Measurements from ENCODE around the gene HARS1. TPM values are rescaled to one million over a fixed set of nuclear protein-coding genes. Genes with fewer than 3 reads are reported as not detected.
"Not testable (repeated sequence)": the region's sequence is repeated elsewhere in the genome, so short reads cannot be mapped to it uniquely, and the experiment has no call there.

HARS1 gene
- total and polyA plus RNA-seq, 10 donors, result 38.4 to 53.9 (median 46.1) TPM

- H3K27me3 ChIP-seq (replicated peaks in 1 of 7), result peaks cover 0 to 9% (median 0%) of the 10 kb centered on the region in 7 donors
- H3K36me3 ChIP-seq, result no peaks in the 10 kb centered on the region
- 81 to 95% (median 90%) methylated on average over 6 of the region's 6 CpGs for WGBS, 5 donors
- DNase-seq, result no peak
- peaks cover 0 to 14% (median 7%) of the 10 kb centered on the region in 8 donors for H3K9me3 ChIP-seq
- TF ChIP-seq CTCF (IDR thresholded peaks at IDR 0.05 in 8 of 11, conservative IDR thresholded peaks at IDR 0.05 in 3 of 11) (no peak), POLR2A (IDR thresholded peaks at IDR 0.05) (no peak), POLR2AphosphoS5 (IDR thresholded peaks at IDR 0.05) (no peak)
- intact Hi-C loops (cut with DNase I; ENCODE audit: low total_unique reads), result loop anchor here (5.0 kb wide), 1 partner anchor 41 kb away; no protein-coding TSS in a partner anchor
- no peak overlapping the region for H3K27ac ChIP-seq
- no peak overlapping the region for H3K4me3 ChIP-seq
- H3K4me1 ChIP-seq, result peaks cover 0 to 35% (median 13%) of the 10 kb centered on the region in 6 donors
These were observed 63.2 kb downstream of the HARS1 start for GRCh38 chr5:140627972-140628371.

- not testable (repeated sequence) for H3K27me3 ChIP-seq (replicated peaks in 1 of 7); H3K36me3 ChIP-seq; DNase-seq; H3K4me3 ChIP-seq; H3K27ac ChIP-seq
- H3K9me3 ChIP-seq, result peaks cover 0 to 14% (median 7%) of the 10 kb centered on the region in 8 donors
- H3K4me1 ChIP-seq, result peaks cover 0 to 19% (median 0%) of the 10 kb centered on the region in 6 donors
- 90 to 95% (median 91%) methylated on average over 10 of the region's 10 CpGs for WGBS, 5 donors
- intact Hi-C loops (cut with DNase I; ENCODE audit: low total_unique reads), result loop anchor here (5.0 kb wide), 1 partner anchor 38 kb away; no protein-coding TSS in a partner anchor
These were observed 66.3 kb downstream of the HARS1 start for GRCh38 chr5:140624886-140625285.

Small RNAs within 50 kb of the gene (microRNA-seq; reads per million reads assigned to microRNA genes)
- gene MIR3655, result 1.4 to 3.5 (median 2.3) reads per million in 3 donors

Small RNAs within 50 kb of the gene (small RNA-seq; reads per million reads assigned to genes)
- gene VTRNA1-1, result 84.8 to 205 (median 157) reads per million in 4 donors
- gene VTRNA1-2, result 0.83 to 1.8 (median 1.3) reads per million in 4 donors
- gene VTRNA1-3, result 0 to 0.35 (median 0.15) reads per million in 4 donors

Other genes starting within 250 kb of the HARS1 start
- 10 to 100 TPM; 11.5 to 24.5 (median 16.2) TPM for gene EIF4EBP3, start 143.7 kb downstream of the HARS1 start, total RNA-seq
- 10 to 100 TPM; 60.9 to 75.6 (median 61.6) TPM for gene EIF4EBP3, start 143.7 kb downstream of the HARS1 start, polyA plus RNA-seq
- 10 to 100 TPM; 22.9 to 33.5 (median 25.4) TPM for gene SRA1, start 133.9 kb downstream of the HARS1 start, total RNA-seq
- gene SRA1, start 133.9 kb downstream of the HARS1 start, polyA plus RNA-seq, result 10 to 100 TPM; 32.6 to 42.1 (median 36.6) TPM
- 10 to 100 TPM; 31.9 to 57.8 (median 42.2) TPM for gene APBB3, start 126.8 kb downstream of the HARS1 start, total RNA-seq
- gene APBB3, start 126.8 kb downstream of the HARS1 start, polyA plus RNA-seq, result 10 to 100 TPM; 26.0 to 43.4 (median 41.0) TPM
- gene SLC35A4, start 126.5 kb downstream of the HARS1 start, total RNA-seq, result 10 to 100 TPM; 44.1 to 64.0 (median 58.7) TPM
- gene SLC35A4, start 126.5 kb downstream of the HARS1 start, polyA plus RNA-seq, result 10 to 100 TPM; 23.3 to 40.8 (median 27.7) TPM
- 100 to 1,000 TPM in 4 of 7 donors, 10 to 100 TPM in 3; 80.2 to 209 (median 101) TPM for gene CD14, start 58.2 kb downstream of the HARS1 start, total RNA-seq
- 10 to 100 TPM; 40.2 to 60.9 (median 48.9) TPM for gene CD14, start 58.2 kb downstream of the HARS1 start, polyA plus RNA-seq
- gene TMCO6, start 51.9 kb downstream of the HARS1 start, total RNA-seq, result 10 to 100 TPM; 18.3 to 55.2 (median 24.5) TPM
- 10 to 100 TPM; 12.0 to 21.0 (median 18.2) TPM for gene TMCO6, start 51.9 kb downstream of the HARS1 start, polyA plus RNA-seq
- gene NDUFA2, start 43.7 kb downstream of the HARS1 start, total RNA-seq, result 10 to 100 TPM; 35.1 to 61.4 (median 46.9) TPM
- gene NDUFA2, start 43.7 kb downstream of the HARS1 start, polyA plus RNA-seq, result 100 to 1,000 TPM; 211 to 237 (median 216) TPM
- gene IK, start 43.5 kb downstream of the HARS1 start, total RNA-seq, result 100 to 1,000 TPM in 2 of 7 donors, 10 to 100 TPM in 5; 77.2 to 139 (median 90.4) TPM
- 10 to 100 TPM; 61.1 to 68.0 (median 64.4) TPM for gene IK, start 43.5 kb downstream of the HARS1 start, polyA plus RNA-seq
- gene WDR55, start 26.5 kb downstream of the HARS1 start, total RNA-seq, result 10 to 100 TPM; 23.0 to 30.8 (median 25.7) TPM
- gene WDR55, start 26.5 kb downstream of the HARS1 start, polyA plus RNA-seq, result 10 to 100 TPM; 14.2 to 25.6 (median 21.6) TPM
- 1 to 10 TPM; 1.2 to 2.8 (median 1.8) TPM for gene DND1, start 17.8 kb downstream of the HARS1 start, total RNA-seq
- gene DND1, start 17.8 kb downstream of the HARS1 start, polyA plus RNA-seq, result 1 to 10 TPM; 2.2 to 4.7 (median 3.8) TPM
- 10 to 100 TPM; 30.2 to 40.8 (median 37.2) TPM for gene HARS2, start 85 bp upstream of the HARS1 start, total RNA-seq
- 10 to 100 TPM; 16.5 to 26.1 (median 24.1) TPM for gene HARS2, start 85 bp upstream of the HARS1 start, polyA plus RNA-seq
- 10 to 100 TPM; 34.4 to 52.3 (median 43.1) TPM for gene ZMAT2, start 9.1 kb upstream of the HARS1 start, total RNA-seq
- gene ZMAT2, start 9.1 kb upstream of the HARS1 start, polyA plus RNA-seq, result 10 to 100 TPM; 44.1 to 80.3 (median 57.8) TPM
- not detected for gene PCDHA1, start 94.8 kb upstream of the HARS1 start, total RNA-seq
- gene PCDHA1, start 94.8 kb upstream of the HARS1 start, polyA plus RNA-seq, result under 1 TPM in 1 of 3 donors, not detected in 2; 0.05 TPM
- under 1 TPM in 1 of 7 donors, not detected in 6; 0.09 TPM for gene PCDHA2, start 103.5 kb upstream of the HARS1 start, total RNA-seq
- gene PCDHA2, start 103.5 kb upstream of the HARS1 start, polyA plus RNA-seq, result under 1 TPM in 1 of 3 donors, not detected in 2; 0.03 TPM
- gene PCDHA3, start 109.7 kb upstream of the HARS1 start, total RNA-seq, result 1 to 10 TPM in 1 of 7 donors, under 1 TPM in 5, not detected in 1; 0.07 to 2.3 (median 0.61) TPM
- gene PCDHA3, start 109.7 kb upstream of the HARS1 start, polyA plus RNA-seq, result under 1 TPM in 2 of 3 donors, not detected in 1; 0.03 to 0.08 TPM
- 1 to 10 TPM in 1 of 7 donors, under 1 TPM in 6; 0.13 to 1.2 (median 0.51) TPM for gene PCDHA4, start 115.7 kb upstream of the HARS1 start, total RNA-seq
- under 1 TPM in 1 of 3 donors, not detected in 2; 0.23 TPM for gene PCDHA4, start 115.7 kb upstream of the HARS1 start, polyA plus RNA-seq
- gene PCDHA5, start 130.2 kb upstream of the HARS1 start, total RNA-seq, result under 1 TPM in 6 of 7 donors, not detected in 1; 0.09 to 0.46 (median 0.13) TPM
- gene PCDHA5, start 130.2 kb upstream of the HARS1 start, polyA plus RNA-seq, result under 1 TPM in 1 of 3 donors, not detected in 2; 0.03 TPM
- gene PCDHA6, start 136.6 kb upstream of the HARS1 start, total RNA-seq, result under 1 TPM in 5 of 7 donors, not detected in 2; 0.14 to 0.85 (median 0.34) TPM
- under 1 TPM; 0.02 to 0.06 (median 0.04) TPM for gene PCDHA6, start 136.6 kb upstream of the HARS1 start, polyA plus RNA-seq
- under 1 TPM in 5 of 7 donors, not detected in 2; 0.14 to 0.72 (median 0.43) TPM for gene PCDHA7, start 142.9 kb upstream of the HARS1 start, total RNA-seq
- gene PCDHA7, start 142.9 kb upstream of the HARS1 start, polyA plus RNA-seq, result under 1 TPM; 0.03 to 0.41 (median 0.11) TPM
- under 1 TPM in 5 of 7 donors, not detected in 2; 0.11 to 0.52 (median 0.25) TPM for gene PCDHA8, start 149.8 kb upstream of the HARS1 start, total RNA-seq
- gene PCDHA8, start 149.8 kb upstream of the HARS1 start, polyA plus RNA-seq, result not detected
- gene PCDHA9, start 157.0 kb upstream of the HARS1 start, total RNA-seq, result under 1 TPM in 5 of 7 donors, not detected in 2; 0.13 to 0.98 (median 0.17) TPM
- gene PCDHA9, start 157.0 kb upstream of the HARS1 start, polyA plus RNA-seq, result not detected
- gene PCDHA10, start 164.5 kb upstream of the HARS1 start, total RNA-seq, result 1 to 10 TPM in 3 of 7 donors, under 1 TPM in 4; 0.34 to 1.4 (median 0.60) TPM
- under 1 TPM in 2 of 3 donors, not detected in 1; 0.02 to 0.03 TPM for gene PCDHA10, start 164.5 kb upstream of the HARS1 start, polyA plus RNA-seq
- gene PCDHA11, start 177.6 kb upstream of the HARS1 start, total RNA-seq, result under 1 TPM in 6 of 7 donors, not detected in 1; 0.11 to 0.79 (median 0.31) TPM
- not detected for gene PCDHA11, start 177.6 kb upstream of the HARS1 start, polyA plus RNA-seq
- gene PCDHA12, start 183.9 kb upstream of the HARS1 start, total RNA-seq, result under 1 TPM in 4 of 7 donors, not detected in 3; 0.17 to 0.79 (median 0.32) TPM
- gene PCDHA12, start 183.9 kb upstream of the HARS1 start, polyA plus RNA-seq, result under 1 TPM in 1 of 3 donors, not detected in 2; 0.06 TPM
- under 1 TPM in 5 of 7 donors, not detected in 2; 0.22 to 0.79 (median 0.46) TPM for gene PCDHA13, start 190.8 kb upstream of the HARS1 start, total RNA-seq
- gene PCDHA13, start 190.8 kb upstream of the HARS1 start, polyA plus RNA-seq, result under 1 TPM in 2 of 3 donors, not detected in 1; 0.20 to 0.21 TPM
- gene PCDHAC1, start 234.9 kb upstream of the HARS1 start, total RNA-seq, result 1 to 10 TPM in 2 of 7 donors, under 1 TPM in 5; 0.13 to 1.2 (median 0.41) TPM
- gene PCDHAC1, start 234.9 kb upstream of the HARS1 start, polyA plus RNA-seq, result under 1 TPM; 0.17 to 0.35 (median 0.23) TPM

All from spleen (tissue), 11 donors.